ENCODE measurements around the gene C1QTNF6.
"Not testable (repeated sequence)": the region's sequence is repeated elsewhere in the genome, so short reads cannot be mapped to it uniquely, and the experiment has no call there.

The C1QTNF6 gene

GRCh38 chr22:37172266-37173245 is 15.5 kb downstream of the C1QTNF6 start:
- ChIA-PET CTCF (interaction anchor here (0.8 to 11.4 kb wide), 4 partner anchors 11 to 91 kb away, joined by 3 to 144 read pairs (median 3); no protein-coding TSS in a partner anchor), POLR2A (interaction anchor here (1.1 kb wide), 1 partner anchor 25 kb away, joined by 3 read pairs; no protein-coding TSS in a partner anchor)
- no peak for TF ChIP-seq CTCF (IDR thresholded peaks at IDR 0.05; ENCODE audit: insufficient read depth, low read length, missing control alignments)

GRCh38 chr22:37171662-37172061 is 16.4 kb downstream of the C1QTNF6 start:
- no peak overlapping the region for H3K4me3 ChIP-seq (ENCODE audit: low read depth, low read length)
- ChIA-PET CTCF (interaction anchor here (1.2 to 11.4 kb wide), 5 partner anchors 10 to 90 kb away, joined by 3 to 144 read pairs (median 3); no protein-coding TSS in a partner anchor), POLR2A (interaction anchor here (1.1 kb wide), 1 partner anchor 24 kb away, joined by 3 read pairs; no protein-coding TSS in a partner anchor)
- DNase-seq (ENCODE audit: low read depth, low spot score): no peak
- TF ChIP-seq CTCF (IDR thresholded peaks at IDR 0.05; ENCODE audit: insufficient read depth, low read length, missing control alignments): no peak

More at GRCh38 chr22:37172266-37173245, 15.5 kb downstream of the C1QTNF6 start:
- DNase-seq (ENCODE audit: low read depth, low spot score): no peak
- no peak overlapping the region for H3K4me3 ChIP-seq (ENCODE audit: low read depth, low read length)

- CTCF ChIA-PET: interaction anchor here (1.2 to 11.4 kb wide), 3 partner anchors 10 to 28 kb away, joined by 3 to 144 read pairs (median 4); no protein-coding TSS in a partner anchor
- DNase-seq (ENCODE audit: low read depth, low spot score); H3K4me3 ChIP-seq (ENCODE audit: low read depth, low read length); POLR2A ChIA-PET: not testable (repeated sequence)
Observed at GRCh38 chr22:37170689-37171405, 17.2 kb downstream of the C1QTNF6 start.

GRCh38 chr22:37169947-37170688 is 17.9 kb downstream of the C1QTNF6 start:
- no peak for TF ChIP-seq CTCF (IDR thresholded peaks at IDR 0.05; ENCODE audit: insufficient read depth, low read length, missing control alignments)
- H3K4me3 ChIP-seq (ENCODE audit: low read depth, low read length): no peak overlapping the region
- no peak for DNase-seq (ENCODE audit: low read depth, low spot score)
- ChIA-PET CTCF (interaction anchor here (11.4 kb wide), 1 partner anchor 29 kb away, joined by 144 read pairs; no protein-coding TSS in a partner anchor), POLR2A (no interaction called here)

- no peak for TF ChIP-seq CTCF (IDR thresholded peaks at IDR 0.05; ENCODE audit: insufficient read depth, low read length, missing control alignments)
- ChIA-PET POLR2A (no interaction called here), CTCF (interaction anchor here (11.4 kb wide), 1 partner anchor 29 kb away, joined by 144 read pairs; no protein-coding TSS in a partner anchor)
- no peak overlapping the region for H3K4me3 ChIP-seq (ENCODE audit: low read depth, low read length)
- no peak for DNase-seq (ENCODE audit: low read depth, low spot score)
Observed at GRCh38 chr22:37169406-37169805, 18.6 kb downstream of the C1QTNF6 start.

All from AG04449 (cell line).